Measurements from ENCODE around the gene MMP23B.

DNA sequence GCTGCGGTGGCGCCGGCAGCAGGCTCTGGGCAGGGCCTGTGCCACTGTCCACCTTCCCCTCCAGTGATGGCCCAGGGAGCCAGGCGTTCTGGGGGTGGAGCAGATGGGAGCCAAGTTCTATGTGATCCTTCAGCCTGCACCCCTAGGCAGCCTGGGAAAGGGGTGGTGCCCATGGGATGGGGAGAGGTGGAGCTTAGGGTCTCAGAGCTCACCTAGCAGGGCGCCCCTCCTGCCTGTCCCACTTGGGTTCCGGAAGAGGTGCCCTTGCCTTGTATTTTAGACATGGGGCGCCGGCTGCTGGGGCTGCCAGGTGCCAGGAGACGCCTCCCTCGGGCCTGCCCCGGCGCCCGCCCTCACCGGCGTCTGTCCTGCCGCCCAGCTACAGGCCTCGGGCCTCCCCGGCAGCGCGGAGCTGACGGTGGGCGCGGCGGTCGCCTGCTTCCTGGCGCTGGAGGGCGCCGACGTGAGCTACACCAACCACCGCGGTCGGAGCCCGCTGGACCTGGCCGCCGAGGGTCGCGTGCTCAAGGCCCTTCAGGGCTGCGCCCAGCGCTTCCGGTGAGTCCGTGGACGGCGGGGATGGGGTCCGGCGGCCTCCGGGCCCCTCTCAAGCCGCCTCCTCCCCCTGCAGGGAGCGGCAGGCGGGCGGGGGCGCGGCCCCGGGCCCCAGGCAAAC lies 3.1 kb upstream of the MMP23B start:
- TF ChIP-seq, protein P1, sequence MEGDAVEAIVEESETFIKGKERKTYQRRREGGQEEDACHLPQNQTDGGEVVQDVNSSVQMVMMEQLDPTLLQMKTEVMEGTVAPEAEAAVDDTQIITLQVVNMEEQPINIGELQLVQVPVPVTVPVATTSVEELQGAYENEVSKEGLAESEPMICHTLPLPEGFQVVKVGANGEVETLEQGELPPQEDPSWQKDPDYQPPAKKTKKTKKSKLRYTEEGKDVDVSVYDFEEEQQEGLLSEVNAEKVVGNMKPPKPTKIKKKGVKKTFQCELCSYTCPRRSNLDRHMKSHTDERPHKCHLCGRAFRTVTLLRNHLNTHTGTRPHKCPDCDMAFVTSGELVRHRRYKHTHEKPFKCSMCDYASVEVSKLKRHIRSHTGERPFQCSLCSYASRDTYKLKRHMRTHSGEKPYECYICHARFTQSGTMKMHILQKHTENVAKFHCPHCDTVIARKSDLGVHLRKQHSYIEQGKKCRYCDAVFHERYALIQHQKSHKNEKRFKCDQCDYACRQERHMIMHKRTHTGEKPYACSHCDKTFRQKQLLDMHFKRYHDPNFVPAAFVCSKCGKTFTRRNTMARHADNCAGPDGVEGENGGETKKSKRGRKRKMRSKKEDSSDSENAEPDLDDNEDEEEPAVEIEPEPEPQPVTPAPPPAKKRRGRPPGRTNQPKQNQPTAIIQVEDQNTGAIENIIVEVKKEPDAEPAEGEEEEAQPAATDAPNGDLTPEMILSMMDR (conservative IDR thresholded peaks at IDR 0.05; ENCODE audit: low read depth, low read length): no peak
- TF ChIP-seq EZH2 (IDR thresholded peaks at IDR 0.05; ENCODE audit: borderline replicate concordance, low read depth, low read length, poor library complexity, severe bottlenecking): no peak
